OCI-LY3 (cell line): Measurements from ENCODE around the gene DAB1.

Experiments
- EZH2phosphoT487 ChIP-seq: fragments of 200-600 bp; shearing (Covaris generic); IDR thresholded peaks from 2 replicates; pipeline ENCODE4 v1.6.1; 2018; ENCODE audit warnings: antibody characterized with exemption, mixed run types, low read depth
- TF ChIP-seq, protein P1 (sequence below): fragments of 200-600, 300-600 bp; sonication (generic); IDR thresholded peaks from 2 replicates; pipeline ENCODE4 v1.5.1; 2014; ENCODE audit warnings: antibody characterized with exemption, low read length, low read depth

DNA sequence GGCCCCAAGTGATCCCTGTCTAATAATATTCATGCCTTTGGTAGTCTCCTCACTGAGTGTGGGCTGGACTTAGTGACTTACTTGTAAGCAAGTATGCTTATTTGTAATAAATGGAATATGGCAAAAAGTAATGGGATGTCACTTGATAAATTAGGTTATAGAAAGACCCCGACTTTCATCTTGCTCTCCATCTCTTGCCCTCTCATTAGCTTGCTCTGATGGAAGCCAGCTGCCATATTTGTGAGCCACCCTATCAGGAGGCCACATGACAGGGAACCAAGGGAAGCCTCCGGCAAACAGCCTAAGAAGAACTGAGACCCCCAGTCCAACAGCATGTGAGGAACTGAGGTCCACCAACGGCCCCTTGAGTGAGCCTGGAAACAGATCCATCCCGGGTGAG is 107.0 kb downstream of the DAB1 start:
- TF ChIP-seq, protein P1, sequence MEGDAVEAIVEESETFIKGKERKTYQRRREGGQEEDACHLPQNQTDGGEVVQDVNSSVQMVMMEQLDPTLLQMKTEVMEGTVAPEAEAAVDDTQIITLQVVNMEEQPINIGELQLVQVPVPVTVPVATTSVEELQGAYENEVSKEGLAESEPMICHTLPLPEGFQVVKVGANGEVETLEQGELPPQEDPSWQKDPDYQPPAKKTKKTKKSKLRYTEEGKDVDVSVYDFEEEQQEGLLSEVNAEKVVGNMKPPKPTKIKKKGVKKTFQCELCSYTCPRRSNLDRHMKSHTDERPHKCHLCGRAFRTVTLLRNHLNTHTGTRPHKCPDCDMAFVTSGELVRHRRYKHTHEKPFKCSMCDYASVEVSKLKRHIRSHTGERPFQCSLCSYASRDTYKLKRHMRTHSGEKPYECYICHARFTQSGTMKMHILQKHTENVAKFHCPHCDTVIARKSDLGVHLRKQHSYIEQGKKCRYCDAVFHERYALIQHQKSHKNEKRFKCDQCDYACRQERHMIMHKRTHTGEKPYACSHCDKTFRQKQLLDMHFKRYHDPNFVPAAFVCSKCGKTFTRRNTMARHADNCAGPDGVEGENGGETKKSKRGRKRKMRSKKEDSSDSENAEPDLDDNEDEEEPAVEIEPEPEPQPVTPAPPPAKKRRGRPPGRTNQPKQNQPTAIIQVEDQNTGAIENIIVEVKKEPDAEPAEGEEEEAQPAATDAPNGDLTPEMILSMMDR, result no peak
- TF ChIP-seq EZH2phosphoT487, result no peak
